ENCODE measurements around the gene MIS12. TPM values are rescaled to one million over a fixed set of nuclear protein-coding genes. Genes with fewer than 3 reads are reported as not detected.

MIS12 gene
- total RNA-seq, 1 experiment from 2014 or later = 22.6 TPM

DNA sequence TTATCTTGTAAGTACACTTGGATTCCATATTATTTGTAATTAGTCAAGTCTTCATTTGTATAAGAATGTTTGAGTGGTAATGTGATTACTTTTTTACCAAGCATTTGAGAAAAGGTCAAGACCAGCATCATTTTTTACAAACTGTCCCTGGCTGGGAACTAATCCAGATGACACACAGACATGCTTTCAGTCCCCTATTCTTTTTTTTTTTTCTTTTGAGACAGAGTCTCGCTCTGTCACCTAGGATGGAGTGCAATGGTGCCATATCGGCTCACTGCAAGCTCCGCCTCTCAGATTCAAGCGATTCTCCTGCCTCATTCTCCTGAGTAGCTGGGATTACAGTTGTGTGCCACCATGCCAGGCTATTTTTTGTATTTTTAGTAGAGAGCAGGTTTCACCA, 4.9 kb upstream of the MIS12 start:
- Mint-ChIP-seq H3K36me3 (peaks cover 66% of the 10 kb centered on the region), H3K4me3 (no peak overlapping the region), H3K9me3 (peaks cover 4% of the 10 kb centered on the region; the same call in 1 of the 2 replicates), H3K27me3 (ENCODE audit: low read depth) (no peaks in the 10 kb centered on the region), H3K4me1 (peaks cover 10% of the 10 kb centered on the region), H3K27ac (no peak overlapping the region)
- no peak for ATAC-seq
- CTCF ChIA-PET = interaction anchor here (0.7 to 1.2 kb wide), 2 partner anchors 43 to 361 kb away, joined by 3 to 4 read pairs; partner anchors contain the start of gene C1QBP
- TF ChIP-seq, protein P1, sequence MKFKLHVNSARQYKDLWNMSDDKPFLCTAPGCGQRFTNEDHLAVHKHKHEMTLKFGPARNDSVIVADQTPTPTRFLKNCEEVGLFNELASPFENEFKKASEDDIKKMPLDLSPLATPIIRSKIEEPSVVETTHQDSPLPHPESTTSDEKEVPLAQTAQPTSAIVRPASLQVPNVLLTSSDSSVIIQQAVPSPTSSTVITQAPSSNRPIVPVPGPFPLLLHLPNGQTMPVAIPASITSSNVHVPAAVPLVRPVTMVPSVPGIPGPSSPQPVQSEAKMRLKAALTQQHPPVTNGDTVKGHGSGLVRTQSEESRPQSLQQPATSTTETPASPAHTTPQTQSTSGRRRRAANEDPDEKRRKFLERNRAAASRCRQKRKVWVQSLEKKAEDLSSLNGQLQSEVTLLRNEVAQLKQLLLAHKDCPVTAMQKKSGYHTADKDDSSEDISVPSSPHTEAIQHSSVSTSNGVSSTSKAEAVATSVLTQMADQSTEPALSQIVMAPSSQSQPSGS (CRISPR knock-in tag; IDR thresholded peaks at IDR 0.05; ENCODE audit: borderline replicate concordance, low read depth) = no peak
- no peak for TF ChIP-seq TEAD4 (CRISPR knock-in tag; IDR thresholded peaks at IDR 0.05)
- no peak for TF ChIP-seq TCF7 (CRISPR knock-in tag; IDR thresholded peaks at IDR 0.05; ENCODE audit: low read depth)
- TF ChIP-seq, protein P2, sequence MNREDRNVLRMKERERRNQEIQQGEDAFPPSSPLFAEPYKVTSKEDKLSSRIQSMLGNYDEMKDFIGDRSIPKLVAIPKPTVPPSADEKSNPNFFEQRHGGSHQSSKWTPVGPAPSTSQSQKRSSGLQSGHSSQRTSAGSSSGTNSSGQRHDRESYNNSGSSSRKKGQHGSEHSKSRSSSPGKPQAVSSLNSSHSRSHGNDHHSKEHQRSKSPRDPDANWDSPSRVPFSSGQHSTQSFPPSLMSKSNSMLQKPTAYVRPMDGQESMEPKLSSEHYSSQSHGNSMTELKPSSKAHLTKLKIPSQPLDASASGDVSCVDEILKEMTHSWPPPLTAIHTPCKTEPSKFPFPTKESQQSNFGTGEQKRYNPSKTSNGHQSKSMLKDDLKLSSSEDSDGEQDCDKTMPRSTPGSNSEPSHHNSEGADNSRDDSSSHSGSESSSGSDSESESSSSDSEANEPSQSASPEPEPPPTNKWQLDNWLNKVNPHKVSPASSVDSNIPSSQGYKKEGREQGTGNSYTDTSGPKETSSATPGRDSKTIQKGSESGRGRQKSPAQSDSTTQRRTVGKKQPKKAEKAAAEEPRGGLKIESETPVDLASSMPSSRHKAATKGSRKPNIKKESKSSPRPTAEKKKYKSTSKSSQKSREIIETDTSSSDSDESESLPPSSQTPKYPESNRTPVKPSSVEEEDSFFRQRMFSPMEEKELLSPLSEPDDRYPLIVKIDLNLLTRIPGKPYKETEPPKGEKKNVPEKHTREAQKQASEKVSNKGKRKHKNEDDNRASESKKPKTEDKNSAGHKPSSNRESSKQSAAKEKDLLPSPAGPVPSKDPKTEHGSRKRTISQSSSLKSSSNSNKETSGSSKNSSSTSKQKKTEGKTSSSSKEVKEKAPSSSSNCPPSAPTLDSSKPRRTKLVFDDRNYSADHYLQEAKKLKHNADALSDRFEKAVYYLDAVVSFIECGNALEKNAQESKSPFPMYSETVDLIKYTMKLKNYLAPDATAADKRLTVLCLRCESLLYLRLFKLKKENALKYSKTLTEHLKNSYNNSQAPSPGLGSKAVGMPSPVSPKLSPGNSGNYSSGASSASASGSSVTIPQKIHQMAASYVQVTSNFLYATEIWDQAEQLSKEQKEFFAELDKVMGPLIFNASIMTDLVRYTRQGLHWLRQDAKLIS (CRISPR knock-in tag; IDR thresholded peaks at IDR 0.05; ENCODE audit: borderline replicate concordance) = no peak
- TF ChIP-seq, protein P3, sequence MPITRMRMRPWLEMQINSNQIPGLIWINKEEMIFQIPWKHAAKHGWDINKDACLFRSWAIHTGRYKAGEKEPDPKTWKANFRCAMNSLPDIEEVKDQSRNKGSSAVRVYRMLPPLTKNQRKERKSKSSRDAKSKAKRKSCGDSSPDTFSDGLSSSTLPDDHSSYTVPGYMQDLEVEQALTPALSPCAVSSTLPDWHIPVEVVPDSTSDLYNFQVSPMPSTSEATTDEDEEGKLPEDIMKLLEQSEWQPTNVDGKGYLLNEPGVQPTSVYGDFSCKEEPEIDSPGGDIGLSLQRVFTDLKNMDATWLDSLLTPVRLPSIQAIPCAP (CRISPR knock-in tag; IDR thresholded peaks at IDR 0.05) = no peak
- POLR2A ChIA-PET = no interaction called here
- no peak for DNase-seq (ENCODE audit: low spot score)

DNA sequence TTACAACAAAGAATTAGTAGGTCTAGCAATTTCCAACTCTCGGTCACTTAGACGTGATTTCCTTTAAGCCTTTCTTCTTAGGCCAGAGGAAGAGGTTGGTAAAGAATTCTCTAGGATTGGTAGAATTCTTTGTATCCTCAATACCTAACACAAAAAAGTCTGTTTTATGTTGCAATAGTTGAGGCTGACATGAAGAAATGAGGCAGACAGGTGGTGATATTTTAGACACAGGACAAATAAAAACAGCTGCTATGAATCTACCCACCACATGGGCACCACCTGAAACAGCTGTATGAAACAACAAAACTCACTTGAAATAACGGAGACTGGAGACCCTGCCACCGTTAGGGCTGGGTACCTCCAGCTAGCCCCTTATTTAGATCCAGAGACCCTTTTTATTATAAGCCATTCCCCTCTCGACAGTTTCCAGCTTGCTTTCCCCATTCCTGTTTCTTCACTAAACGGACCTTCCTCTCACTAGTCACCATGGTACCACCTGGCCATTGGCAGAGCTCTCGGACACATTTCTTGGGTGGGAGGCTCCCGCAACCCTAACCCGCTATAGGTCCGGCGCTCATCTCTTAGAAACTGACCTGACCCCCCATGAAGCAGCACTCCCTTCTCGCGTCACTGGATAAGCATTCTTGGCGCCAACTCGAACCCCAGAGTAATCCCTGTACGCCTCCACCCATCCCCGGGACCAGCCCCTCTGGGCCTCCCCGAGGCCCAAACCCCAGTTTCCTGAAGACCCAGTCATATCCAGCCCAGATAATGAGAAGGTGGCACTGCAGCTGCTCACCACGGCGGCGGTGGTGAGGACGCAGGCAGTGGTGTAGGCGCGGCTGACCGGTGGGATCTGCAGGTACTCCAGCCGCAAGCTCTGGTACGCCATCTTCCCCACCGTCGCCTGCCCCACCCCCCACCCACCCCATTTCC, 828 bp upstream of the MIS12 start, which contains the start of gene DERL2:
Gene DERL2 (minus strand): TSS at position 909 of the 936 bp plus-strand sequence. CDS start 17 bp downstream, at position 892.
- peaks cover 26% of the 10 kb centered on the region for H3K4me1 Mint-ChIP-seq
- TF ChIP-seq ZNF121 (CRISPR knock-in tag; IDR thresholded peaks at IDR 0.05) = no peak
- TF ChIP-seq CREM (CRISPR knock-in tag; IDR thresholded peaks at IDR 0.05) = no peak
- no peak for TF ChIP-seq AR (CRISPR knock-in tag; IDR thresholded peaks at IDR 0.05)
- H3K36me3 Mint-ChIP-seq = peaks cover 56% of the 10 kb centered on the region
- POLR2A ChIA-PET = interaction anchor here (0.7 to 2.6 kb wide), 8 partner anchors 15 to 208 kb away, joined by 3 to 24 read pairs (median 3); partner anchors contain the start of genes DHX33, NUP88 and RPAIN
- peak within 1 kb of the TSS; percentile 100 for H3K4me3 Mint-ChIP-seq
- H3K9me3 Mint-ChIP-seq = no peaks in the 10 kb centered on the region
- no peaks in the 10 kb centered on the region for H3K27me3 Mint-ChIP-seq (ENCODE audit: low read depth)
- ATAC-seq (peak; percentile 24), DNase-seq (ENCODE audit: low spot score) (peak; percentile 44)
- peak within 1 kb of the TSS; percentile 100 for H3K27ac Mint-ChIP-seq
- CTCF ChIA-PET = interaction anchor here (0.7 to 3.0 kb wide), 8 partner anchors 14 to 248 kb away, joined by 3 to 15 read pairs (median 5); partner anchors contain the start of genes C1QBP, DHX33, NUP88 and RPAIN

DNA sequence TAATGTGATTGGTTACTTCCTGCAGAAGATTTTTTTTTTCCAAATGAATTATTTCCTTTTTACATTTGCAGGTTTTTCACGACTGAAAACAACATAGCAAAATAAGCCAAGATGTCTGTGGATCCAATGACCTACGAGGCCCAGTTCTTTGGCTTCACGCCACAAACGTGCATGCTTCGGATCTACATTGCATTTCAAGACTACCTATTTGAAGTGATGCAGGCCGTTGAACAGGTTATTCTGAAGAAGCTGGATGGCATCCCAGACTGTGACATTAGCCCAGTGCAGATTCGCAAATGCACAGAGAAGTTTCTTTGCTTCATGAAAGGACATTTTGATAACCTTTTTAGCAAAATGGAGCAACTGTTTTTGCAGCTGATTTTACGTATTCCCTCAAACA, 2.4 kb downstream of the MIS12 start:
- DNase-seq (ENCODE audit: low spot score) (no peak), ATAC-seq (no peak)
- peaks cover 6% of the 10 kb centered on the region; the same call in 1 of the 2 replicates for H3K27me3 Mint-ChIP-seq (ENCODE audit: low read depth)
- H3K9me3 Mint-ChIP-seq = peaks cover 5% of the 10 kb centered on the region; the same call in 1 of the 2 replicates
- H3K36me3 Mint-ChIP-seq = peaks cover 36% of the 10 kb centered on the region
- H3K27ac Mint-ChIP-seq = no peak overlapping the region
- peaks cover 26% of the 10 kb centered on the region for H3K4me1 Mint-ChIP-seq
- H3K4me3 Mint-ChIP-seq = no peak overlapping the region
- POLR2A ChIA-PET = no interaction called here
- CTCF ChIA-PET = interaction anchor here (2.1 kb wide), 1 partner anchor 11 kb away, joined by 5 read pairs; a partner anchor contains a TSS
- TF ChIP-seq E2F1 (CRISPR knock-in tag; IDR thresholded peaks at IDR 0.05) (no peak), CREM (CRISPR knock-in tag; IDR thresholded peaks at IDR 0.05) (no peak)
- TF ChIP-seq, protein P4, sequence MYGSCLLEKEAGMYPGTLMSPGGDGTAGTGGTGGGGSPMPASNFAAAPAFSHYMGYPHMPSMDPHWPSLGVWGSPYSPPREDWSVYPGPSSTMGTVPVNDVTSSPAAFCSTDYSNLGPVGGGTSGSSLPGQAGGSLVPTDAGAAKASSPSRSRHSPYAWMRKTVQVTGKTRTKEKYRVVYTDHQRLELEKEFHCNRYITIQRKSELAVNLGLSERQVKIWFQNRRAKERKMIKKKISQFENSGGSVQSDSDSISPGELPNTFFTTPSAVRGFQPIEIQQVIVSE (CRISPR knock-in tag; IDR thresholded peaks at IDR 0.05; ENCODE audit: borderline replicate concordance) = no peak
- TF ChIP-seq, protein P5, sequence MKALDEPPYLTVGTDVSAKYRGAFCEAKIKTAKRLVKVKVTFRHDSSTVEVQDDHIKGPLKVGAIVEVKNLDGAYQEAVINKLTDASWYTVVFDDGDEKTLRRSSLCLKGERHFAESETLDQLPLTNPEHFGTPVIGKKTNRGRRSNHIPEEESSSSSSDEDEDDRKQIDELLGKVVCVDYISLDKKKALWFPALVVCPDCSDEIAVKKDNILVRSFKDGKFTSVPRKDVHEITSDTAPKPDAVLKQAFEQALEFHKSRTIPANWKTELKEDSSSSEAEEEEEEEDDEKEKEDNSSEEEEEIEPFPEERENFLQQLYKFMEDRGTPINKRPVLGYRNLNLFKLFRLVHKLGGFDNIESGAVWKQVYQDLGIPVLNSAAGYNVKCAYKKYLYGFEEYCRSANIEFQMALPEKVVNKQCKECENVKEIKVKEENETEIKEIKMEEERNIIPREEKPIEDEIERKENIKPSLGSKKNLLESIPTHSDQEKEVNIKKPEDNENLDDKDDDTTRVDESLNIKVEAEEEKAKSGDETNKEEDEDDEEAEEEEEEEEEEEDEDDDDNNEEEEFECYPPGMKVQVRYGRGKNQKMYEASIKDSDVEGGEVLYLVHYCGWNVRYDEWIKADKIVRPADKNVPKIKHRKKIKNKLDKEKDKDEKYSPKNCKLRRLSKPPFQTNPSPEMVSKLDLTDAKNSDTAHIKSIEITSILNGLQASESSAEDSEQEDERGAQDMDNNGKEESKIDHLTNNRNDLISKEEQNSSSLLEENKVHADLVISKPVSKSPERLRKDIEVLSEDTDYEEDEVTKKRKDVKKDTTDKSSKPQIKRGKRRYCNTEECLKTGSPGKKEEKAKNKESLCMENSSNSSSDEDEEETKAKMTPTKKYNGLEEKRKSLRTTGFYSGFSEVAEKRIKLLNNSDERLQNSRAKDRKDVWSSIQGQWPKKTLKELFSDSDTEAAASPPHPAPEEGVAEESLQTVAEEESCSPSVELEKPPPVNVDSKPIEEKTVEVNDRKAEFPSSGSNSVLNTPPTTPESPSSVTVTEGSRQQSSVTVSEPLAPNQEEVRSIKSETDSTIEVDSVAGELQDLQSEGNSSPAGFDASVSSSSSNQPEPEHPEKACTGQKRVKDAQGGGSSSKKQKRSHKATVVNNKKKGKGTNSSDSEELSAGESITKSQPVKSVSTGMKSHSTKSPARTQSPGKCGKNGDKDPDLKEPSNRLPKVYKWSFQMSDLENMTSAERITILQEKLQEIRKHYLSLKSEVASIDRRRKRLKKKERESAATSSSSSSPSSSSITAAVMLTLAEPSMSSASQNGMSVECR (CRISPR knock-in tag; IDR thresholded peaks at IDR 0.05; ENCODE audit: borderline replicate concordance) = no peak
